Measurements from ENCODE around the gene ABCA5. TPM values are rescaled to one million over a fixed set of nuclear protein-coding genes. Genes with fewer than 3 reads are reported as not detected.

ABCA5 gene
- total RNA-seq, 1 experiment from 2014 or later: 4.5 TPM

DNA sequence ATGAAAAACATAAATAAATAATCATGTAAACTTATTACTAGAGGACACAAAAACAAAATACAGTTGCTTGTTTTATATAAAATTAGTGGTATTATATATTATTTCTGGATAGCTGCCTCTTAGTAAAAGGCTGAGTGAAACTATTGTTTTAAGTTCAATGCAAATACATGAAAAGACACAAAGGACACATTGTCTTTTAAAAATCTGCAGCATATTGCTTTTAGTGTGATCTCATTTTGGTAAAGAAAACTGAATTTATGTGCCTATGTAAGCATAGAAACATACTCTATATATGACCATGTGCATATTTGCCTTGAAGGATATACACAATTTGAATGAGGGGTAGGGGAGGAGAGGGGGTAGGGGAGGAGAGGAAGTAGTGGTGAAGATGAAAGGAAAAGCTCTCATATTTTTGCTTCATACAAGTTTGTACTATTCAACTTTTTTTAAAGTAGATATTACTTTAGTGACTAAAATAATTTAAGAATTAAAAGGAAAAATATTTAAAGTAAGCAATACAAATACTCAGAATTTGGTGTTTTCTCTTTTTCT is 104.2 kb downstream of the ABCA5 start:
- Histone ChIP-seq H4K5ac (ENCODE audit: insufficient read length, low read depth, low read length) (no peak overlapping the region), H3K23ac (ENCODE audit: insufficient read length, low read depth, low read length) (no peak overlapping the region), H3K4me1 (ENCODE audit: insufficient read depth, low read length) (no peaks in the 10 kb centered on the region), H3K4ac (ENCODE audit: low read depth, low read length) (no peak overlapping the region), H2BK20ac (ENCODE audit: low read depth, low read length, poor library complexity, severe bottlenecking) (no peak overlapping the region), H2AFZ (ENCODE audit: low read length) (no peak overlapping the region), H3K9me3 (ENCODE audit: control insufficient read depth, low read depth, low read length) (no peaks in the 10 kb centered on the region), H3K4me2 (ENCODE audit: insufficient read depth, insufficient read length, low read length) (no peak overlapping the region), H2BK120ac (ENCODE audit: low read depth, low read length, poor library complexity, severe bottlenecking) (no peak overlapping the region), H3K79me2 (ENCODE audit: insufficient read depth, low read length) (no peaks in the 10 kb centered on the region), H3K23me2 (ENCODE audit: insufficient read length, low read depth, low read length, poor library complexity, severe bottlenecking) (no peaks in the 10 kb centered on the region), H2AK5ac (ENCODE audit: insufficient read length, low read length) (no peak overlapping the region), H3K14ac (ENCODE audit: insufficient read depth, low read length) (no peak overlapping the region), H4K91ac (ENCODE audit: insufficient read length, low read depth, low read length) (no peak overlapping the region), H3K27me3 (ENCODE audit: insufficient read depth, low read length) (no peaks in the 10 kb centered on the region), H3K27ac (ENCODE audit: insufficient read length, low read depth, low read length) (no peak overlapping the region), H3K18ac (ENCODE audit: insufficient read length, low read depth, low read length) (no peak overlapping the region), H2BK5ac (ENCODE audit: insufficient read length, low read length) (no peak overlapping the region), H3T11ph (ENCODE audit: low read length) (no peak overlapping the region), H2BK12ac (ENCODE audit: insufficient read length, low read depth, low read length) (no peak overlapping the region), H3K56ac (ENCODE audit: insufficient read length, low read depth, low read length) (no peak overlapping the region), H3K9ac (ENCODE audit: extremely low read depth, insufficient read length, low read length) (no peak overlapping the region), H2BK15ac (ENCODE audit: low read depth, low read length) (no peak overlapping the region), H3K79me1 (ENCODE audit: insufficient read depth, low read depth, low read length, poor library complexity, severe bottlenecking) (no peaks in the 10 kb centered on the region), H4K8ac (replicated peaks; ENCODE audit: insufficient read length, low read depth, low read length) (no peak overlapping the region), H4K20me1 (ENCODE audit: control insufficient read depth, insufficient read depth, insufficient read length) (no peaks in the 10 kb centered on the region)
- DNase-seq: no peak
- Mint-ChIP-seq H3K9me3 (no peaks in the 10 kb centered on the region), H3K27ac (no peak overlapping the region), H3K4me3 (no peak overlapping the region), H3K27me3 (ENCODE audit: low read depth) (no peaks in the 10 kb centered on the region), H3K36me3 (ENCODE audit: insufficient read depth in 1 of 3, low read depth in 3 of 3) (no peaks in the 10 kb centered on the region), H3K4me1 (no peaks in the 10 kb centered on the region)
- TF ChIP-seq, protein P1, sequence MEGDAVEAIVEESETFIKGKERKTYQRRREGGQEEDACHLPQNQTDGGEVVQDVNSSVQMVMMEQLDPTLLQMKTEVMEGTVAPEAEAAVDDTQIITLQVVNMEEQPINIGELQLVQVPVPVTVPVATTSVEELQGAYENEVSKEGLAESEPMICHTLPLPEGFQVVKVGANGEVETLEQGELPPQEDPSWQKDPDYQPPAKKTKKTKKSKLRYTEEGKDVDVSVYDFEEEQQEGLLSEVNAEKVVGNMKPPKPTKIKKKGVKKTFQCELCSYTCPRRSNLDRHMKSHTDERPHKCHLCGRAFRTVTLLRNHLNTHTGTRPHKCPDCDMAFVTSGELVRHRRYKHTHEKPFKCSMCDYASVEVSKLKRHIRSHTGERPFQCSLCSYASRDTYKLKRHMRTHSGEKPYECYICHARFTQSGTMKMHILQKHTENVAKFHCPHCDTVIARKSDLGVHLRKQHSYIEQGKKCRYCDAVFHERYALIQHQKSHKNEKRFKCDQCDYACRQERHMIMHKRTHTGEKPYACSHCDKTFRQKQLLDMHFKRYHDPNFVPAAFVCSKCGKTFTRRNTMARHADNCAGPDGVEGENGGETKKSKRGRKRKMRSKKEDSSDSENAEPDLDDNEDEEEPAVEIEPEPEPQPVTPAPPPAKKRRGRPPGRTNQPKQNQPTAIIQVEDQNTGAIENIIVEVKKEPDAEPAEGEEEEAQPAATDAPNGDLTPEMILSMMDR (conservative IDR thresholded peaks at IDR 0.05): no peak

Measured in H9 (cell line).